Erythroblast (primary cell): ENCODE results near the gene ANO10.

Experiments
- DNase-seq, 2 experiments: peaks; one replicate each; lab custom pipeline; 2025; lab: John Stamatoyannopoulos, UW
- GATA1 ChIP-seq: IDR thresholded peaks from 2 replicates; pipeline ENCODE4 v1.6.1; 2011; ENCODE audit warnings: low read depth, mild to moderate bottlenecking, control low read depth, low read length, moderate library complexity
- POLR2A ChIP-seq: IDR thresholded peaks from 2 replicates; pipeline ENCODE4 v1.6.1; 2011; ENCODE audit warnings: mild to moderate bottlenecking, low read length

The ANO10 gene

DNA sequence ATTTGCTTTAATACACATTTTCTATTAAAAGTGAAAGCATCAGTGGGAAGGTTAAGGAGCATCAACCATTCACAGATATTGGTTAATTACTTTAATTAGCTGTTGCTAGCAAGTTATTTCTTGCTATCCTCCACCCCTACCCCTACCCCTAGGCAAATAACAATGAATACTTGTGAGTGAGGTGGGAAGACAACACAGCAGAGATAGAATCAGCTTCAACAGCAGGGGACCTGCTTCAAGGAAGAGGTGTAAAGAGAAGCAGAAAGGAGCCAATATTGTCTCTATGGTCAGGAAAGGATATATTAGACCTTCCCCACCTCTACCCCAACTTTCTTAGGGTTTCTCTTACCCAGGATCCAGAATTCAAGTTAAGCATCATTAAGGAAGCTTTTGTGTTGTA is 186.1 kb downstream of the ANO10 start:
- no peak for DNase-seq

GRCh38 chr3:43434431-43434830 is 187.4 kb downstream of the ANO10 start:
- no peak for DNase-seq
- TF ChIP-seq POLR2A (no peak), GATA1 (no peak)

More for the DNA sequence above, 186.1 kb downstream of the ANO10 start:
- TF ChIP-seq POLR2A (no peak), GATA1 (no peak)

- no peak for DNase-seq
- no peak for TF ChIP-seq GATA1
- TF ChIP-seq POLR2A = no peak
Observed at GRCh38 chr3:43432462-43432861, 189.3 kb downstream of the ANO10 start.

GRCh38 chr3:43426388-43426787 is 195.4 kb downstream of the ANO10 start:
- DNase-seq = no peak
- TF ChIP-seq POLR2A (no peak), GATA1 (no peak)

DNA sequence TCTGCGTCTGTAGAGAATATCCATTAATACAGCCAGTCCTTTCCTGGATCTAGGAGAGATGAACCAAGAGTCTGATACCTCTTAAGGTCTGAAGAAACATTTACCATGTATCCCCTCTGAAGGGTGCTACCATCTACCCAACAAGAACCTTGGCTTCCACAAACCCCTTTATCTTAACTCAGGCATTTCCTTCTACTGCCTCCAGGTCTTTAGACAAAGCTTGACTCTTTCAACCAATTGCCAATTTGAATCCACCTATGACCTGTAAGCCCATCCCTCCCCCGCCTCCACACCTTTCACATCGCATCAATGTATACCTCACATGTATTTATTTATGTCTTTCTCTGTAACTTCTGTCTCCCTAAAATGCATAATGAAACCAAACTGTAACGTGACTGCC is 196.0 kb downstream of the ANO10 start:
- DNase-seq = no peak
- TF ChIP-seq GATA1 (no peak), POLR2A (no peak)

DNA sequence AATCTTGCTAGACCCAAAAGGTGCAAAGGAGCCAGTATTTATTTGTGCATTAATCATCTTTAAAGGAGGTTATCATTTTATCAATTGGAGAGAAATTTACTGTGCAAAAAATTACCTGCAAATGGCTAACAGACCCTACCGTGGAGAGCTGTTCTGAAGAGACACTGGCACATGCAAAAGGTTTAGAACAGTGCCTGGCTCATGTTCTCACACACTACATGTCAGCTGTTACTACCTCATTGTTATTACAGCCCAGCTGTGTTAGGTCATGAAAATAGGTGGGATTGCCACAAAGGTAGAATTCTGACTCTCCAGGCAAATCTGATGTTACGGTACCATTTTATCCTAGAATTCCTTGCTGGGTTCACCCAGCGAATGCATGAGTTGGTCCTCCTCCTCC is 198.2 kb downstream of the ANO10 start:
- TF ChIP-seq GATA1 (no peak), POLR2A (no peak)
- no peak for DNase-seq

DNA sequence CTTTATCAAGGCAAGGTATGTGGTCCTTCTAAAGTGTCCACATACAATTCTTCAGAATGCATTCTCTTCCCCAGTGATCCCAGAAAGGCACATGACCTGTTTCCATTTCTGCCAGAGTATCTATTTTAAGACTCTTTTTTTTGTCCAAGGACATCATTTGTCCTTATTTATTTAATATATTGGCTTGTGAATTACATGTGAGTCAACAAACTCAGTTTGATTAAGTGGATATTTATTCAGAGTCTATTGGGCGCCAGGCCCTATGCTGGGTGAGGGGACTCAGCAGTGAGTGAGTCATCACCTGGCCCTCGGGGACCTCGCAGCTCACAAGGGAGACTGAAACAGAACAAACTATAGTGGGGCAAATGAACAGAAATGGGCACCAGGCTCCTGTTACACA is 198.7 kb downstream of the ANO10 start:
- TF ChIP-seq POLR2A = no peak
- no peak for TF ChIP-seq GATA1
- no peak for DNase-seq

GRCh38 chr3:43418601-43419272 is 203.1 kb downstream of the ANO10 start:
- no peak for DNase-seq

DNA sequence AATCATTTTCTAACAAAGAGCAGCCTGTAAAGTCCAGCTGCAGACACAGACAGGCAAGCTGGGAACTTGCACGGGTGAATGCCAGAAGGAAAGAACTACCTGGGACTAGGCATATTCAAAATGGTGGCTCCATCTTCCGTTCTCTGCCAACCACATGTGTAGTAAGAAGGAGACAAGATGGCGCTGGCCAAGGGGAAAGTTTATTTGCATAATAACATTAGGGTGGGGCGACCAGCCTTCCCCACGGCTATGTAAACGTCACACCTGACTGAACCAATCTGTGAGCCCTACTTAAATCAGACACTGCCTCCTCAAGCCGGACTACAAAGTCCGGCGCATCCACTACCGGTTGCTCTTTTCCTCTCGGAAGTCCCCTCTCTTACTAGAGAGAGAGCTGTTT is 204.7 kb downstream of the ANO10 start:
- no peak for DNase-seq
- TF ChIP-seq GATA1 = no peak
- no peak for TF ChIP-seq POLR2A

More at GRCh38 chr3:43418601-43419272, 203.1 kb downstream of the ANO10 start:
- TF ChIP-seq POLR2A = no peak
- no peak for TF ChIP-seq GATA1

DNA sequence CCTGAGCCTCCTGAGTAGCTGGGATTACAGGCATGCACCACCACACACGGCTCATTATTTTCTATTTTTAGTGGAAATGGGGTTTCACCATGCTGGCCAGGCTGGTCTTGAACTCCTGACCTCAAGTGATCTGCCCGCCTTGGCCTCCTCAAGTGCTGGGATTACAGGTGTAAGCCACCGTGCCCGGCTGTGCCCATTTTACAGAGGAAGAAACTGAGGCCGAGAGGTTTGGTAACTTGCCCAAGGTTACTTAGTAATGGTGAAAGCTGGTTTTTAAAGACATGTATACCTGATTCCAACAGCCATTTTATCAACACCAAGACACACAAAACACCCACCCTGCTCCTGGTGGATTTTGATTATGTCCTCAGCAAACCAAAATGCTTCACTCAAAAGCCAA is 206.7 kb downstream of the ANO10 start:
- no peak for DNase-seq
- no peak for TF ChIP-seq GATA1
- TF ChIP-seq POLR2A = no peak

DNA sequence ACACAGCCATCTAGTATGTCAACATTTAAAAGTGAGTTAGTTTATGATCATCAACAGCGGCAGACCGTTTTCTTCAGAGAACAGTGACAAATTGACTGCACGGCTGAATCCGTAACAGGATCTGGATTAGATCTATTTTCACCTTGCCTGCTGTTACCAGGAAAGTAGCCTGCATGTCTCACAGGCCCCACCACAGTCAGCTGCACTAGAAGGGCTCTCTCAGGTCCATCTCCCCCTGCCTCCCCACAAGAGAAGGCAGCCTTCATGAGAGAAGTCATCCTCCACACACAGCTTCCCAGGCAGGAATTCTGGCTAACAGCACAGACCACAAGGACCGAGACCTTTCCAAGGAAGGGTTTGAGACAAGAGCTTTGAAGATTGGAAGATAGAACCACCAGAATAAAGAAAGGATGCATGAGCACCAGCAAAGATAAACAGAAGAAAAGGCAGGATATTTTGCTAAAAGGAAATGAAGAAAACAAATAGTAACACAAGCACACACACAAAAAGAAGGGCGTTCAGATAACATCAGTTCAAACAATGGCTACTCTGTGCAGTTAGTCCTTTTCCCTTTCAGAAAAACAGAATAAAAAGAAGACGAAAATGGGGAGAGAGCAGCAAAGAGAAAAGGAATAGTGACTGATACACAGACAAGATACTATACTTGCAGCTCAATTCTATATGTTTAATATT is 208.0 kb downstream of the ANO10 start:
- no peak for DNase-seq
- TF ChIP-seq POLR2A (no peak), GATA1 (no peak)

GRCh38 chr3:43411429-43411828 is 210.4 kb downstream of the ANO10 start:
- no peak for DNase-seq
- TF ChIP-seq GATA1 = no peak
- no peak for TF ChIP-seq POLR2A

DNA sequence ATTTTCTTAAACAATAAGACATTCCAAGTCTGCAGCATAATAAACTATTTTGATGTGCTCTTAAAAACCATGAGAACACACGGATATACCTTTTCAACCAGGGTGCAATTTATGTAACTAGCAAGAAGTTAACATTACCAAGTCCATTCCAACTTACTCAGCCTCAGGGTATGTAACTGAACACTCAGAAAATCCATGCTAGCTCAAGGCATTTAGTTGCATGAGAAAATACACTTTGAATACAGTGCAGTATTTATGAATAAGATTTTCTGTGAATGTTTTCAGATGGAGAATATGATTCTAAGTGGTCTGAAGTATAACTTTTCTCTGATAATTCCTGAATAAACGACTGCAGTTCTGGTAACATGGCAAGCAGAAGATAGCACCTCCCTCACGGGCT is 211.2 kb downstream of the ANO10 start:
- no peak for DNase-seq
- no peak for TF ChIP-seq POLR2A
- TF ChIP-seq GATA1 = no peak

- DNase-seq = no peak
- TF ChIP-seq POLR2A (no peak), GATA1 (no peak)
Observed at GRCh38 chr3:43409506-43409905, 212.3 kb downstream of the ANO10 start.

- DNase-seq = no peak
- TF ChIP-seq GATA1 (no peak), POLR2A (no peak)
Observed at GRCh38 chr3:43406643-43407023, 215.2 kb downstream of the ANO10 start.
